Activated CD4-positive, alpha-beta T cell treated with anti-CD3 and anti-CD28 coated beads for 24 hours (primary cell): ENCODE results near the gene RHEBL1.
A peak's percentile ranks its signal among the peaks of the same experiment; 100 is the strongest.

ENCODE experiments used
- DNase-seq, 2 donors: peaks; one replicate each; pipeline ENCODE4 v3.0.0-alpha.2; 2020; ENCODE audit warnings: low read depth in 2 of 2

The RHEBL1 gene

DNA sequence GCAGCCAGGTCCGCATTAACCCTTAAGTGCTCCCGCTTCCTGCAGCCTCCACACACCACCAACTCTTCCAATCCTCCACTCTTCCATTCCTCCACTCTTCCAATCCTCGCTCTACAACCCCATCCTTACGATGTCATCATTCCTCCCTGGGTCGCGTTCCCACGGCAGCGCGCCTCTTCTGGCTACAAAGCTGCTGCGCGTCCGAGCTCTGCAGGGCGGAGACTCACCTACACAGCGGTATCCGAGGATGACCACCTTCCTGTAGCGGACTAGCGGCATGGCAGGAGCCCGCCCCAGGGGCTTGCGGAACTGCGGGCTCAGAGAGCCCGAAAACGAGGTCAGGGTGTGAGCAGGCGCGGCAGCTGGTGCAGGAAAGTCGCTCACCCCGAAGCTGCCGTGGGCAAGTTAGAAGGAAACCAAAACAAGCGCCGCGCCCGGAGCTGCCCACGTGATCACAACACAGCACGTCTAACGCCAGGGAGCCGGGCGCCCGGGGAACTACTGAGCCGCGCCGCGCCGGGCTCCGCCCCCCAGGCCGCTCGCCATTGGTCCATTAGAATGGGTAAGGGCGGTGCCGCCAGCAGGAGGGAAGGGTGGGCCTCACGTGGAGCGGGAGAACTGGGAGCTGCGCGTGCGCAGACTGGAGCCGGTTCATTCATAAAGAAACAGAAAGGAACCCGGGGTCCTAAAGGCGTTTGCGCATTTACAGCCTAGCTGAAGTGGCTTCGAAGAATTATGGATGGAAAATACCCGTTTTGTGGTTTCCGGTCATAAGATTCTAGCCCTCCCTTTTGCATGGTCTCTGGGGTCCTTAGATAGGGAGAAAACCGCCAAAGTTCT, at the start of gene RHEBL1:
RHEBL1 (minus strand) TSS at position 473 of the 840 bp plus-strand sequence; CDS start at position 279, 194 bp downstream.
- DNase-seq = peak; percentile 98

DNA sequence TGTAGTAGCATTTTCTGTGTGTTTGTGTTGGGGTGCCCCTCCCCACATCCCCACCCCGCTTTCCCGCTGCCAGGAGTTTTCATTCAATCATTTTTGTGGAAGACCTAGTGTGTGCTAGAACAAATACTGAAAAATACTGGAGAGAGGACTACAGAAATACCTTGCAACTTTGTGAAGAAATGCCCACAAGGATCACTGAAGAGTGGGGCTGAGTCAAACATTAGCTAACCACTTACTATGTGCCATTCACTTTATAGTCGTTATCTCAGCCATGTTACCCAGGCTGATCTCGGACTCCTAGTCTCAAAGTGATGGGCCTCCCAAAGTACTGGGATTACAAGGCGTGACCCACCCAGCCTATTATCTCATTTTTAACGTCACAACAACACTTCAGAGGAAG, 41.4 kb upstream of the RHEBL1 start:
- no peak for DNase-seq

DNA sequence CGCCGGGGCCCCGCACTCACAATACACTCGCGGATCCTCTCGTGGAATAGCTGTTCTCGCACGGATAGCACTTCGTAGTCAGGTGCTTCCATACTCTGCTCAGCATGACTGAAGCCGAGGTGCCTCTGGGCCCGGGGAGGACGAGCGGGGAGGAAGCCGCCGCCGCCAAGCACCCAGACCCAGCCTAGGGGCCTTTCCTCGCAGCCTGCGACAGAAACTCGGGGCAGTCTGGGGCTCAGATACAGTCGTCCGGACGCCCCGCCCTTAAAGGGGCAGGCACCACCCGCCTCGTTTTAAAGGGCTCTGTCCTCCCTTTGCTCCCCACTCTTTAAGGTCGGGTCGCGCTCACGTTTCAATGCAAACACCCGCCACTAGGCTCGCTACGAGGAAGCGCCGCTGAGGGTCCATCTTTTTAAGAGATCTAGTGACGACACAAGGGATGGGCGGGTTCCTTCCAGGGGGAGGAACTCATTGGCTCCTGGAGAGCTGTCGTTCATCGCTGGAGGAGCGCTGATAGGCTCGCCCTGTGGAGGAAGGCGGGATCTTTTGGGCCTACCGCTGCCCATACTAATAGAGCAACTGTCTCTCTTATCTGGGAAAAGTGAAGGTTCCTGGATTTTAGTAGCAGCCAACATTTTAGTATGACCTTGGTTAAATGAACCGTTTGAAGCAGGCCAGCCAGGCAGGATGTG, 40.8 kb upstream of the RHEBL1 start, which contains the start of gene LMBR1L:
LMBR1L (minus strand) TSS at position 384 of the 692 bp plus-strand sequence; CDS start at position 92, 292 bp downstream.
- peak; percentile 86 to 91 for DNase-seq

GRCh38 chr12:49109641-49110463, 40.1 kb upstream of the RHEBL1 start:
- no peak for DNase-seq

DNA sequence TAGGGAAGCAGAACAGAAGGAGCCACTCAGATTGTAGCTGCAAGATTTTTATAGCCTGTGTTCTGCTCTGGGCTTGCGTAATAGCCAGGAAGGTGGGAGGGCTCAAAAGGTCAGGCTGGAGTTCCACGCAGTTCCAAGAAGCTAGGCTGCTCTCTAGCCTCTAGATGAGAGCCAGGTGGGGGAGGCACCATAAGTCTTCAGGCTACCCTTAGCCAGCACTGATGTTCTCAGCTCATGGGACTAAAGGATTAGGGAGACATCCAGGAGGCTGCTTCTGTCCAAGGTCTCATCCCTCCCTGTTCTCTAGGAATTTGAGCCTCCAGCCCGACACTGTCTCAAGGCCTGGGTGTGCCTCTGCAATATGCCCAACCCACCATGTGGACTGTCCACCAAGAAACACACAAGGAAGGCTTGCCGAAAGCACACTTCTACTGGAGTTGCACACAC, 39.2 kb upstream of the RHEBL1 start:
- DNase-seq = no peak

- no peak for DNase-seq
Observed at GRCh38 chr12:49105504-49106084, 35.8 kb upstream of the RHEBL1 start.

DNA sequence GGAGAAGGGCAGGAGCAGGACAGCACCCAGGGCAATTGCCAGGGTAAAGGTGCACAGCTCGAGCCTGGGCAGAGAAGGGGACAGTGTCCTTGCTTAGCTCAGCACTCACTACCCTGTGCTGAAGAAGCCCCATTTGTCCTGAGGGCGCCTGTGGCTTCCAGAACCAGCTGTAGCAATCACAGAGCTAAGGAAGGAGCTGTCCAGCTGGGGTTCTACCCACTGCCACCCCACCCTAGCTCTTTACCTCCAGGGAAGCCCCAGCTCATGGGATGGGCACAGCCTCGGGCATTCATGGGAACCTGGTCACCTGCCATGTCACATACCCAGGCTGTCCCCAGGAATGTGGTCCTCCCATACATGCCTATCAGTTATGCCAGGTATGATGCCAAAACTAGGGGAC, 35.0 kb upstream of the RHEBL1 start:
- no peak for DNase-seq

GRCh38 chr12:49100380-49100779, 30.6 kb upstream of the RHEBL1 start:
- no peak for DNase-seq

GRCh38 chr12:49098703-49099102, 28.9 kb upstream of the RHEBL1 start:
- no peak for DNase-seq

- peak; percentile 39 to 54 for DNase-seq
Observed at GRCh38 chr12:49098035-49098451, 28.3 kb upstream of the RHEBL1 start.

DNA sequence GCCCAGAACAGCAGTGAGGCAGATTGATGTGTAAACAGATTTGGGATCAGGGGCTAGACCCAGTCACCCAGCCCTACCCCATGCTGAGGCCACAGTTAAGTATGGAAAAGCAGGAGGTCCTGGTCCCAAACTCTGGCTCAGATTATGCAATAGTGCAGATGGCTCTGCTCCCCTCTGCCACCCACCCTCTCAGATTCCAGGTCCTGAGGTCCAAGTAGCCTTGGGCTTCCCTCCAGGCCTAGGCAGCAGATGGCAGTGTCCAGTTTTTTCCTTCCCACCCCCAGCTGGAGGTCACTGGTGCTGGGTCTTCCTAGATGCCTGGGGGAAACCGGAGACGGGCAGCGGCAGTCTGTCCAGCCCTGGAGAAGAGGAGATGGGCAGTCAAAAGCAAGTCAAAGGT, 27.6 kb upstream of the RHEBL1 start:
- DNase-seq = no peak

- DNase-seq = no peak
Observed at GRCh38 chr12:49094975-49095365, 25.2 kb upstream of the RHEBL1 start.

DNA sequence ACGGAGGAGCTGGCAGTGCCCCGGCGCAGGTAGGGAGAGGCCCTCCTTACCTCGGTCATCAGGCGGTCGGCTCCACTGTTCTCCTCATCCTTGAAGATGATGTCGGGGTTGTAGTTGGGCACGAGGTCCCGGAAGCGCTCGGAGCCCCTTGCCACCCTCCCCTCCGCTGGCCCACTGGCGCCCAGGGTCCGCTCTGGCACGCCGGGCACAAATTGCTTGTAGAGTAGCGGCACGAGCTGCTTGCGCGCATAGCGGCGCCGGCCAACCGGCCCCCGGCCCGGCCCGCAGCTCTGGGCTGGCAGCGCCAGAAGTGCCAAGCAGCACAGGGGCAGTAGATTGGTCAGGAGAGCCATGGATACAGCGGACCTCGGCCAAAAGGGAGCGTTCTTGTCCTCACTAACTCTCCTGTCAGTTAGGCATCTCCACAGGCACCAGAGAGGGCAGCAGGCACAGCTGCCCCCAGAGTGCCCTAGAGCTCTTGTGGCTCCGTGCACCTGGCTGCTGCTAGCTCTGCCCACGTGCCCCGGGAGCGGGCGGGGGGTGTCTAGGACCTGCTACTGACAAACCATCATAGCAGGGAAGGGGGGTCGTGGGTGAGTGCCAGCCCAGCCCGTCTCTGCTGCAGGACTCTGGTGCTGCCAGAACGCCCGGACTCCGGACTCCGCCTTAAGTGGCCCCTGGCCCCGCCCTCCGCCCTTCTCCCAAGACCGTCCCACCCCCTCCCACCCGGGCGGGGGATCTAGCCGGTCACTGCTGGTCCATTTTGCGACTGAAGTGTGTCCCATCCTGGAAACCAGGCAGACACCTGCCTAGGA, 24.6 kb upstream of the RHEBL1 start, which contains the start of gene DHH:
DHH (minus strand) TSS at position 642 of the 815 bp plus-strand sequence; CDS start at position 353, 289 bp downstream.
- DNase-seq = no peak

DNA sequence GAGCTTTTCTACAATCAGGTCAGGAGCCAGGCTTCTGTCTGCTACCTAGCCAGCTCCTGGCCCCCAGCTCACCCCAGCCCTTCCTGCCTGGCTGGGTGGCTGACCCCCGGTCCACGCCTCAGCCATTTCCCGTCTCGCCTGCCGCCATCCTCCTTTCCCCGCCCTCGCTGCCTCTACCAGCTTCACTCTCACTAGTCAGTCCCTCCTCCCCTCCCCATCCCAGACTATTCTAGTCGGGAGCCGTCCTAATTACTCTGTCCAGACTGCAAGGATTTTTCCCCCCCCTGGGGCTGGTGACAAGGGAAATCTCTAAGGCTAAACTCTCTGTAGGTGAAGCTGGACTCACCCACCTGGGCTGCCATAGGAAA, 24.0 kb upstream of the RHEBL1 start:
- DNase-seq = no peak

GRCh38 chr12:49092816-49093406, 23.1 kb upstream of the RHEBL1 start:
- DNase-seq = no peak

DNA sequence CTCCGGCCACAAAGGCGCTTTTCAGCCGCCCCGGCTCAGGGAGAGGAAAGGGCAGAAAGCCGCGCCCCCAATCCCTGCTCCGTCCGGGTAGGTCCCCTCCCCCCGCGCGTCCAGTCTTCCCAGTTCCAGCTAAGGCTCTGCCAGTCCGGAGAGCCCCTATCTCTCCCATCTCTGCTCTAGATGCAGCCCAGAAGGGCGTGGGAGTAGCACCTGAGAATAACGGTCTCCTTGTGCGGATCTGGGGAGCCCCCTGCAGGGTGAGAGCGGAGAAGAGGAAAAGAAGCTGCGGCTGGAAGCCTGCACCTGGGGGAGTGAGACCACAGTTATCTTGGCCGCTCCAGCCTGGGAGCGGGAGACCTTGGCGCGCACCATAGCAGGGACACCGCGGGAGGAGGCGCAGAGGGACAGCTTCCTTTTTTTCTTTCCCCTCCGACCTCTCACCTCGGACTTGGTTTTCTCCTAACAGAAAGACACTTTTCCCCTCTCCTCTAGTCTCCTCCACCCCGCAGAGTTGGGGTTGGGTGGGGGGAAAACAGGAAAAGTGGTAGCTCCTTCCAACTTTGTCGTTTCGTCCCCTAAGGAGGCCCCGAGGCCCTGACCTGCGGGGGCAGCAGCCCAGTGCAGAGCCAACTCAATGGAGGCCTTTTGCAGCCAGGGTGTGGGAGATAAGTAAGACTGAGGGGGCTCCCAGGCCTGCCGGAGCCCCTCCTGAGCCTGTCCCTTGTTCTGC, 22.5 kb upstream of the RHEBL1 start:
- peak; percentile 48 to 55 for DNase-seq

- no peak for DNase-seq
Observed at GRCh38 chr12:49091836-49092085, 22.0 kb upstream of the RHEBL1 start.

GRCh38 chr12:49091056-49091835, 21.5 kb upstream of the RHEBL1 start:
- DNase-seq = no peak
